Vagina (tissue), 2 donors: ENCODE data around the gene EMC10. TPM values are rescaled to one million over a fixed set of nuclear protein-coding genes. Genes with fewer than 3 reads are reported as not detected.

Experiments used
- DNase-seq, 2 donors: peaks; one replicate each; pipeline ENCODE4 v3.0.0-alpha.2; 2017; ENCODE audit errors: extremely low spot score in 2 of 2
- H3K27ac ChIP-seq: fragments of 200-600 bp; sonication (generic); one replicate; pipeline ENCODE4 v1.5.1; 2019
- H3K27me3 ChIP-seq: fragments of 200-600 bp; sonication (generic); one replicate; pipeline ENCODE4 v1.5.1; 2019
- H3K36me3 ChIP-seq, 2 donors: fragments of 200-600 bp; sonication (generic); one replicate each; pipeline ENCODE4 v1.5.1; 2017 to 2019
- H3K4me1 ChIP-seq: fragments of 200-600 bp; sonication (generic); one replicate; pipeline ENCODE4 v1.5.1; 2019
- H3K4me3 ChIP-seq, 2 donors: fragments of 200-600 bp; sonication (generic); 1 replicate in 1 of 2; 2 replicates in 1 of 2; pipeline ENCODE4 v1.5.1; 2016 to 2019
- H3K9me3 ChIP-seq: fragments of 200-600 bp; sonication (generic); one replicate; pipeline ENCODE4 v1.5.1; 2019
- POLR2A ChIP-seq, 2 donors: fragments of 450-650 bp; IDR thresholded peaks; one replicate each; pipeline ENCODE4 v1.6.1; 2017; ENCODE audit warnings: antibody characterized with exemption in 2 of 2, mild to moderate bottlenecking in 2 of 2, moderate library complexity in 2 of 2
- POLR2AphosphoS5 ChIP-seq, 2 donors: sonication (generic); formaldehyde crosslinking; IDR thresholded peaks; one replicate each; pipeline ENCODE4 v1.9.0; 2017; ENCODE audit warnings: antibody characterized with exemption in 2 of 2, mild to moderate bottlenecking in 2 of 2, low read depth in 1 of 2; ENCODE audit not compliant: insufficient read depth in 1 of 2
- intact Hi-C: fragments of 100-400 bp; cut with DNase I; formaldehyde crosslinking; loops from one replicate; pipeline ENCODE4 v1.15.1; 2023
- total RNA-seq: library from RNA; depleted of rRNA; stranded (reverse); fragments of >200 nt; gene quantifications from one replicate; pipeline ENCODE4 v1.2.3, GENCODE V29; 2016
- TF ChIP-seq, protein P1 (sequence below), 3 experiments: fragments of 450-650 bp in 2 of 3; fragments of 200-600 bp in 1 of 3; sonication (generic) in 1 of 3; IDR thresholded peaks; one replicate each; pipeline ENCODE4 v1.5.1; 2017 to 2019; ENCODE audit warnings: antibody characterized with exemption in 3 of 3, mild to moderate bottlenecking in 2 of 3, moderate library complexity in 2 of 3

EMC10 gene
- total RNA-seq, 1 donor from 2014 or later = 33.1 TPM

DNA sequence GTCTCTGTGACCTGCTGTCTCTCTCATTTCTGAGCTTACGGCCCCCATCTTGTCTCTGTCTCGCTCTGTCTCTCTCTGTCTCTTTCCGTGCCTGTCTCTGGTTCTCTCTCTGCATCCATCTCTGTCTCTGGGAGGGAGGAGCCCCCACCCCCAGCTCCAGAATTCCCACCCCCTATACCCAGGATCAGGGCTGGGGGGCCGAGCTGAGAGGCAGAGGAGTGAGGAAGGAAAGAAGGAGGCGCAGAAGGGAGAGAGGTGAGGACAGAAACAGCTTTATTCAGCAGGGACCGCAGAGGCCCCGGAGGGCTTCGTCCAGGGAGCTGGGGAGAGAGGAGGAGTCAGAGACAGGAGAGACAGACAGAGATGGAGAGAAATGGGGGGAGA is 20.7 kb downstream of the EMC10 start:
- DNase-seq = no peak
- Histone ChIP-seq H3K27ac (no peak overlapping the region), H3K9me3 (no peaks in the 10 kb centered on the region), H3K4me3 (no peak overlapping the region), H3K36me3 (no peaks in the 10 kb centered on the region), H3K27me3 (no peaks in the 10 kb centered on the region), H3K4me1 (no peaks in the 10 kb centered on the region)
- TF ChIP-seq, protein P1, sequence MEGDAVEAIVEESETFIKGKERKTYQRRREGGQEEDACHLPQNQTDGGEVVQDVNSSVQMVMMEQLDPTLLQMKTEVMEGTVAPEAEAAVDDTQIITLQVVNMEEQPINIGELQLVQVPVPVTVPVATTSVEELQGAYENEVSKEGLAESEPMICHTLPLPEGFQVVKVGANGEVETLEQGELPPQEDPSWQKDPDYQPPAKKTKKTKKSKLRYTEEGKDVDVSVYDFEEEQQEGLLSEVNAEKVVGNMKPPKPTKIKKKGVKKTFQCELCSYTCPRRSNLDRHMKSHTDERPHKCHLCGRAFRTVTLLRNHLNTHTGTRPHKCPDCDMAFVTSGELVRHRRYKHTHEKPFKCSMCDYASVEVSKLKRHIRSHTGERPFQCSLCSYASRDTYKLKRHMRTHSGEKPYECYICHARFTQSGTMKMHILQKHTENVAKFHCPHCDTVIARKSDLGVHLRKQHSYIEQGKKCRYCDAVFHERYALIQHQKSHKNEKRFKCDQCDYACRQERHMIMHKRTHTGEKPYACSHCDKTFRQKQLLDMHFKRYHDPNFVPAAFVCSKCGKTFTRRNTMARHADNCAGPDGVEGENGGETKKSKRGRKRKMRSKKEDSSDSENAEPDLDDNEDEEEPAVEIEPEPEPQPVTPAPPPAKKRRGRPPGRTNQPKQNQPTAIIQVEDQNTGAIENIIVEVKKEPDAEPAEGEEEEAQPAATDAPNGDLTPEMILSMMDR (IDR thresholded peaks at IDR 0.05) = no peak
- TF ChIP-seq POLR2A (IDR thresholded peaks at IDR 0.05) (no peak), POLR2AphosphoS5 (IDR thresholded peaks at IDR 0.05; ENCODE audit: insufficient read depth in 1 of 2, low read depth in 1 of 2) (no peak)
- intact Hi-C loops = no loop called here

DNA sequence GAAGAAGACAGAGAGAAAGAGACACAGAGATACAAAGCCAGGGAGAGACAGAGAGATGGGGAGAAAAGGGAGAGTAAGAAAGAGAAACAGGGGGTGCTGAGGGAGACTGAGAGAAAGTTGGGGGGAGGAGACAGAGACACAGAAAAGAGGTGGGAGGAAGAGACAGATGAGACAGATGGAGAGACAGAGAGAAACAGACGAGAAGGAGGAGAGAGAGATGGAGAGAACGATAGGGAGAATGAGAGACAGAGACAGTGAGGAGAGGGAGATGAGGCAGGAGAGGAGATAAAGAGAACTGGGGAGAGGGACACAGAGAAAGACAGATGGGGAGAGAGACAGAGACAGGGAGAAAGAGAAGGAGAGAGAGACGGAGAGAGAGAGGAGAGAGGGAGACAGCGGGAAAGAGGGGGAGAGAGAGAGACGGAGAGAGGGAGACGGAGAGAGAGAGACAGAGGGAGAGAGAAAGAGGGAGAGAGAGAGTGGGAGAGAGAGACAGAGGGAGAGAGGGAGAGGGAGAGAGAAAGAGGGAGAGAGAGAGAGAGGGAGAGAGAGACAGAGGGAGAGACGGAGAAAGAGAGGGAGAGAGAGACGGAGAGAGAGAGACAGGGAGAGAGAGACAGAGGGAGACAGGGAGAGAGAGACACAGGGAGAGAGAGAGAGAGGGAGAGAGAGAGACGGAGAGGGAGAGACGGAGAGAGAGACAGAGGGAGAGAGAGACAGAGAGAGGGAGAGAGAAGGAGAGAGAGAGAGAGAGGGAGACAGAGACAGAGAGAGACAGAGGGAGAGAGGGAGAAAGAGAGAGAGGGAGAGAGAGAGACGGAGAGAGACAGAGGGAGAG is 22.1 kb downstream of the EMC10 start:
- TF ChIP-seq, protein P1 (IDR thresholded peaks at IDR 0.05) = no peak
- TF ChIP-seq POLR2A (IDR thresholded peaks at IDR 0.05) (no peak), POLR2AphosphoS5 (IDR thresholded peaks at IDR 0.05; ENCODE audit: insufficient read depth in 1 of 2, low read depth in 1 of 2) (no peak)
- intact Hi-C loops = no loop called here
- no peaks in the 10 kb centered on the region for H3K36me3 ChIP-seq

DNA sequence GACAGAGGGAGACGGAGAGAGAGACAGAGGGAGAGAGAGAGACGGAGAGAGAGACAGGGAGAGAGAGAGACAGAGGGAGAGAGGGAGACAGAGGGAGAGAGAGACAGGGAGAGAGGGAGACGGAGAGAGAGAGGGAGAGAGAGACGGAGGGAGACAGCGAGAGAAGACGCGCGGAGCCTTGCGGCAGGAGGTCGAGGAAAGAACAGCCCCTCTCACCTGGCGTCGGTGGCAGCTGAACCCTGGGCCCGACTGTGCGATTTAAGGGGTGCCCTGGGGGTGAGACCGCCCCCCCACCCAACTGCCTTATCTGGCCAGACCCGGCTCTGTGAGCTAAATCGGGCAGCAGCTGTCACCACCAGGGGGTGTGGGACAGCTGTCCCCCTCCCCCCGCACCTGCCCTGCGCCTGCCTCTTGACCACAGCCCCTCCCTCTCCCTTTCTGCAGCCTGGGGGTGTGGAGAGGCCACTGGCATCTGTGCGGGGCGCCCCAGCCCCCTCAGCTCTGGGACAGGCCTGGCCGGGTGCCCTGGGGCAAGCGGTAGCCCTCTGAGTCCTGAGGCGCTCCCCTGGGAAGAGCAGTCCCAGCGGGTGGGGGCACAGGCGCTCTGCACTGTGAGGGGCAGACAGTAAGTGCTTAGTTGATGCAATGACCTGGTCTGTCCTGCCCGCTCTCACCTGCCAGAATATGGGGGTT is 23.9 kb downstream of the EMC10 start:
- TF ChIP-seq, protein P1 (IDR thresholded peaks at IDR 0.05) = no peak
- TF ChIP-seq POLR2A (IDR thresholded peaks at IDR 0.05) (no peak), POLR2AphosphoS5 (IDR thresholded peaks at IDR 0.05; ENCODE audit: insufficient read depth in 1 of 2, low read depth in 1 of 2) (no peak)
- no peak for DNase-seq

More for the DNA sequence above, 22.1 kb downstream of the EMC10 start:
- Histone ChIP-seq H3K27ac (no peak overlapping the region), H3K4me1 (no peaks in the 10 kb centered on the region), H3K27me3 (no peaks in the 10 kb centered on the region), H3K4me3 (no peak overlapping the region), H3K9me3 (no peaks in the 10 kb centered on the region)
- no peak for DNase-seq

DNA sequence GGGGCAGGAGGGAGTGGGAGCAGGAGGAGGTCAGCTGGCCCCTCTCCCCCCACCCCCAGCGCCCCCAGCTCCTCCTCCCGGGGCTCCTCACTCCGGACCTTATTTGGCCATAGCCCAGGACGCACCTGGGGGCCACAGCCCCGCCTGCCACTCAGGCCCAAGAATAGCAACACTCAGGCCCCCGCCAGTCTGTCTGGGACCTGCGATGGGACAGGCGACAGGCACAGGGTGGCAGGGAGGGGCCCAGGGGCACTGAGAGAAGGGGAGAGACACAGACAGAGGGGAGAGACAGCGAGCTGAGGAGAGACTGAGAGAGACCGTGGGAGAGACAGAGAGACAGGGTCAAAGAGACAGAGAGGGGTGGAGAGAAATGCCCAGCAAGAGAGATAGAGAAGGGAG is 24.4 kb downstream of the EMC10 start:
- Histone ChIP-seq H3K4me3 (no peak overlapping the region), H3K9me3 (no peaks in the 10 kb centered on the region), H3K4me1 (no peaks in the 10 kb centered on the region), H3K36me3 (no peaks in the 10 kb centered on the region), H3K27me3 (no peaks in the 10 kb centered on the region), H3K27ac (no peak overlapping the region)
- intact Hi-C loops = no loop called here
- TF ChIP-seq, protein P1 (IDR thresholded peaks at IDR 0.05) = no peak
- no peak for TF ChIP-seq POLR2AphosphoS5 (IDR thresholded peaks at IDR 0.05; ENCODE audit: insufficient read depth in 1 of 2, low read depth in 1 of 2)
- no peak for TF ChIP-seq POLR2A (IDR thresholded peaks at IDR 0.05)
- no peak for DNase-seq

More for the DNA sequence above, 23.9 kb downstream of the EMC10 start:
- Histone ChIP-seq H3K27me3 (no peaks in the 10 kb centered on the region), H3K36me3 (no peaks in the 10 kb centered on the region), H3K9me3 (no peaks in the 10 kb centered on the region), H3K4me3 (no peak overlapping the region), H3K4me1 (no peaks in the 10 kb centered on the region), H3K27ac (no peak overlapping the region)
- intact Hi-C loops = no loop called here

DNA sequence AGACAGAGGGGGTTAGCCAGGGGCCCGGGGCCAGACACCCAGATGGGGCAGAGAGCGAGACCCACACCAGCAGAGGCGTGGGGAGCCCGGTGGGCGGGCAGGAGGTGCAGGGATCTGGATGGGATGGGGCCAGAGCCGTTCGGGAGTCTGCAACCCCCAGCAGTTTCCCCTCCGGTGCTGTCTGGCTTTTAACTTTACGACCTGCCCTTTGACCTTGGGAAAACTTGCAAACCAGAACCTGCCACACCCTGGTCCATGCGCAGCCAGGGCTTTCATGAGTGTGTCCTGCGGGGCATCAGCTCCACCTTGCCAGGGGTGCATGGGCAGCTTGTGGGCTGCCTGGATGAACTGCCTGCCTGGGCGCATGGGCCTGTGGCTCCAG is 24.9 kb downstream of the EMC10 start:
- no peaks in the 10 kb centered on the region for H3K9me3 ChIP-seq
- no peaks in the 10 kb centered on the region for H3K36me3 ChIP-seq
- H3K4me1 ChIP-seq = no peaks in the 10 kb centered on the region
- intact Hi-C loops = no loop called here
- TF ChIP-seq, protein P1 (IDR thresholded peaks at IDR 0.05) = no peak
- TF ChIP-seq POLR2A (IDR thresholded peaks at IDR 0.05) = no peak
- TF ChIP-seq POLR2AphosphoS5 (IDR thresholded peaks at IDR 0.05; ENCODE audit: insufficient read depth in 1 of 2, low read depth in 1 of 2) = no peak
- no peak for DNase-seq
- H3K4me3 ChIP-seq = no peak overlapping the region
- H3K27me3 ChIP-seq = no peaks in the 10 kb centered on the region
- H3K27ac ChIP-seq = no peak overlapping the region
